Immature natural killer cell (primary cell): Measurements from ENCODE around the gene GBP7. TPM values are rescaled to one million over a fixed set of nuclear protein-coding genes. Genes with fewer than 3 reads are reported as not detected.

Source experiments
- DNase-seq, 3 donors: peaks; one replicate each; pipeline ENCODE4 v3.0.0; 2022; ENCODE audit warnings: mixed read lengths in 1 of 3
- H3K27ac Mint-ChIP-seq, 6 donors: one replicate each; pipeline ENCODE4 v1.8.0; 2020; ENCODE audit warnings: mixed read lengths in 6 of 6, mild to moderate bottlenecking in 5 of 6, inconsistent platforms in 4 of 6, moderate library complexity in 3 of 6
- H3K27me3 Mint-ChIP-seq, 3 donors: one replicate each; pipeline ENCODE4 v1.8.0; 2020 to 2021; ENCODE audit warnings: low read depth in 3 of 3, mild to moderate bottlenecking in 3 of 3, mixed read lengths in 3 of 3, moderate library complexity in 3 of 3, inconsistent platforms in 1 of 3
- H3K36me3 Mint-ChIP-seq, 3 donors: one replicate each; pipeline ENCODE4 v1.8.0; 2020; ENCODE audit warnings: mixed read lengths in 3 of 3, inconsistent platforms in 2 of 3, mild to moderate bottlenecking in 2 of 3
- H3K4me1 Mint-ChIP-seq, 2 donors: one replicate each; pipeline ENCODE4 v1.8.0; 2020; ENCODE audit warnings: inconsistent platforms in 2 of 2, mild to moderate bottlenecking in 2 of 2, mixed read lengths in 2 of 2, moderate library complexity in 1 of 2
- H3K4me3 Mint-ChIP-seq, 5 donors: one replicate each; pipeline ENCODE4 v1.8.0; 2020; ENCODE audit warnings: mild to moderate bottlenecking in 5 of 5, mixed read lengths in 5 of 5, inconsistent platforms in 3 of 5, moderate library complexity in 3 of 5
- H3K9me3 Mint-ChIP-seq, 6 donors: one replicate each; pipeline ENCODE4 v1.8.0; 2020; ENCODE audit warnings: mild to moderate bottlenecking in 6 of 6, mixed read lengths in 6 of 6, inconsistent platforms in 4 of 6, moderate library complexity in 3 of 6
- polyA plus RNA-seq, 3 donors: library from polyadenylated mRNA; unstranded; fragments of 300-500 nt; fragmentation: Illumina TruSeq; gene quantifications; one replicate each; pipeline ENCODE4 v1.2.3, GENCODE V29; 2021

The GBP7 gene
- polyA plus RNA-seq, 3 donors from 2014 or later = not detected

DNA sequence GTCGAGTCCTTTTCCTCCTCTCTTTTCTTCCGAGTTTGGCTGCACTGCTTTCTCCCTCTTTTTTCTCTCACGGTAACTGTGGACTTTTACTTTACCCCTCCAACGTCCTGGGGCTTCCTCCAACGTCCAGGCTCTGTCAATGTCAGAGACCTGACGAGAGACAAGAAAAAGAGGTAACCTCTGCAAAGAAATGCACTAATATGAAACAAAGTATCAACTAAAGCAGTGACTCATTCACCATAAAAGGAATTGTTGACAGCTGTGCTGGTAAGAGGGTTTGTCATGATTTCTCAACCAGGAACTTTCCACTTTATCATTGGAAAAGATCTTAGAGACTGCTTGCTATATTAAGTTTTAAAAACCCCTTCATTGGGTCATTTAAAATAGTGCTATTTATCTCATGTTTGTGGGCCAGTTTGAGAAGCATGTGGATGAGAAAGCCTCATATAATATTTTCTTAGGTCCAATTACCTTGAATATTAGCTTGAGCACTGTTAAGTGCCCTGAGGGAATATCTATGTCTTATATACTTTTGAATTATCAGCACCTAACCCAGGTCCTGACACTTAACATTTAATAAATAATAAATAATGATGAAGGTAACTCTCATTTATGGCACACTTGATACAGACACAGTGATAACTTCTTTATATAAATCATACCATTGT lies 49.8 kb downstream of the GBP7 start, which contains the start of gene GBP2:
Gene GBP2 (minus strand): TSS at position 202 of the 668 bp plus-strand sequence. CDS start 4,148 bp downstream, outside the sequence.
- Mint-ChIP-seq H3K4me3 (peak within 1 kb of the TSS; percentile 100), H3K9me3 (no peaks in the 10 kb centered on the region), H3K36me3 (peaks cover 3 to 4% (median 3%) of the 10 kb centered on the region in 3 donors), H3K27me3 (peaks cover 8 to 12% (median 8%) of the 10 kb centered on the region in 3 donors), H3K27ac (peak within 1 kb of the TSS; percentile 90 to 100 (median 99)), H3K4me1 (peaks cover 76 to 86% of the 10 kb centered on the region in 2 donors)
- DNase-seq = peak; percentile 46 to 60 (median 53)

GRCh38 chr1:89125240-89125912 lies 50.4 kb downstream of the GBP7 start:
- Mint-ChIP-seq H3K4me3 (peak overlapping the region; percentile 100), H3K36me3 (peaks cover 3 to 4% (median 3%) of the 10 kb centered on the region in 3 donors), H3K4me1 (peaks cover 76 to 90% of the 10 kb centered on the region in 2 donors), H3K27me3 (peaks cover 8 to 12% (median 8%) of the 10 kb centered on the region in 3 donors), H3K9me3 (no peaks in the 10 kb centered on the region), H3K27ac (peak overlapping the region; percentile 90 to 100 (median 99))
- DNase-seq = no peak

DNA sequence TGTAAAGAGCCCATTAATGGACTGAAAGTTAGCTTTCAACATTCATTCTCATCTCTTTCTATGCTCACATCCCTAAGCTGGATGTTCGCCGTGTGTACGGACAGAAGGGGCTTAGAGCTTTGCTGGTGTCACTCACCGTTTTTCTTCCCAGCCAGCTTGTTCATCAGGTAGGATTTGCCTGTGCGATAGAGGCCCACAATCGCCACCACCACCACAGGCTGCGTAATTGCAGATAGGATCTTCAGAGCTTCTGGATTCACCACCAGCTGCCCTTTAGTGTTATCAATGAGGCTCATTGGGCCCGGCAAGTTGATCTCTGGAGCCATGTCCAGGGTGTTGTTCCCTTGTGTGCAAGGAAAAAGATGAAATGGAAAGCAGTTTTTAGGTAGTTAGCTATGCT lies 54.2 kb downstream of the GBP7 start:
- no peaks in the 10 kb centered on the region for H3K27me3 Mint-ChIP-seq
- H3K9me3 Mint-ChIP-seq = no peaks in the 10 kb centered on the region
- peak overlapping the region in 2 of 6 donors; percentile 36 to 81 for H3K27ac Mint-ChIP-seq
- no peak for DNase-seq
- H3K4me1 Mint-ChIP-seq = peaks cover 47 to 64% of the 10 kb centered on the region in 2 donors
- H3K36me3 Mint-ChIP-seq = peaks cover 4 to 14% (median 10%) of the 10 kb centered on the region in 3 donors
- peak overlapping the region in 1 of 5 donors; percentile 19 for H3K4me3 Mint-ChIP-seq

DNA sequence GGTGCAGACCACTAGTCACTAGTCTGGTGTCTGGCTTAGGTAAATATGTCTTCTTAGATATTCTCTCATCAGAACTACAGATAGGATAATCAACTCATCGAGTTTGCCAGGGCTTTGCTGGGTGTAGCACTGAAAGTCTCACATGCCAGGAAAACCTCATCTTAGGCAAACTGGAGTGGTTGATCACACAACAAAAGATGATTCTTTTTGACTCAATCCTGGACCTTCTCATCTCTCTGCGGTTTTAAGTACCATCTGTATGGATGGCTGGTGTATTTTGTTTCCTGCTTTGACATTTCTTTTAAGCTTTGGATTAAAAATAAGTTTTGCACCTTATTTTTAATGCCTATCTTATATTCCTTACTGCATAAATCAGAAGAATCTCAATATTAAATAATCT lies 61.1 kb downstream of the GBP7 start:
- Mint-ChIP-seq H3K27me3 (peaks cover 0 to 2% (median 0%) of the 10 kb centered on the region in 3 donors), H3K9me3 (no peaks in the 10 kb centered on the region), H3K4me3 (no peak overlapping the region), H3K27ac (peak overlapping the region in 5 of 6 donors; percentile 29 to 71 (median 44)), H3K36me3 (peaks cover 52 to 64% (median 52%) of the 10 kb centered on the region in 3 donors), H3K4me1 (peaks cover 0 to 50% of the 10 kb centered on the region in 2 donors)
- no peak for DNase-seq

GRCh38 chr1:89112871-89113613 lies 62.8 kb downstream of the GBP7 start:
- DNase-seq = no peak
- H3K36me3 Mint-ChIP-seq = peaks cover 64 to 78% (median 64%) of the 10 kb centered on the region in 3 donors
- peaks cover 0 to 61% of the 10 kb centered on the region in 2 donors for H3K4me1 Mint-ChIP-seq
- no peaks in the 10 kb centered on the region for H3K9me3 Mint-ChIP-seq
- H3K27me3 Mint-ChIP-seq = peaks cover 0 to 2% (median 0%) of the 10 kb centered on the region in 3 donors
- H3K4me3 Mint-ChIP-seq = no peak overlapping the region
- H3K27ac Mint-ChIP-seq = peak overlapping the region in 3 of 6 donors; percentile 14 to 57 (median 17)

GRCh38 chr1:89104687-89105086 lies 71.1 kb downstream of the GBP7 start:
- peaks cover 42 to 56% (median 50%) of the 10 kb centered on the region in 3 donors for H3K36me3 Mint-ChIP-seq

GRCh38 chr1:89104147-89104546 lies 71.7 kb downstream of the GBP7 start:
- peaks cover 0 to 15% of the 10 kb centered on the region in 2 donors for H3K4me1 Mint-ChIP-seq
- no peaks in the 10 kb centered on the region for H3K9me3 Mint-ChIP-seq
- H3K27ac Mint-ChIP-seq = peak overlapping the region in 5 of 6 donors; percentile 1 to 77 (median 71)
- H3K27me3 Mint-ChIP-seq = peaks cover 0 to 2% (median 0%) of the 10 kb centered on the region in 3 donors
- H3K36me3 Mint-ChIP-seq = peaks cover 37 to 51% (median 44%) of the 10 kb centered on the region in 3 donors
- DNase-seq = no peak
- no peak overlapping the region for H3K4me3 Mint-ChIP-seq

More at GRCh38 chr1:89104687-89105086, 71.1 kb downstream of the GBP7 start:
- DNase-seq = no peak
- Mint-ChIP-seq H3K9me3 (no peaks in the 10 kb centered on the region), H3K27me3 (no peaks in the 10 kb centered on the region), H3K27ac (peak overlapping the region in 4 of 6 donors; percentile 1 to 74 (median 40)), H3K4me3 (no peak overlapping the region), H3K4me1 (peaks cover 0 to 21% of the 10 kb centered on the region in 2 donors)

GRCh38 chr1:89102021-89102420 lies 73.8 kb downstream of the GBP7 start:
- Mint-ChIP-seq H3K27me3 (peaks cover 0 to 3% (median 2%) of the 10 kb centered on the region in 3 donors), H3K9me3 (no peaks in the 10 kb centered on the region), H3K4me1 (no peaks in the 10 kb centered on the region), H3K27ac (peak overlapping the region in 2 of 6 donors; percentile 36 to 55), H3K36me3 (peaks cover 26 to 35% (median 32%) of the 10 kb centered on the region in 3 donors), H3K4me3 (no peak overlapping the region)
- no peak for DNase-seq

- Mint-ChIP-seq H3K36me3 (peaks cover 16 to 19% (median 18%) of the 10 kb centered on the region in 3 donors), H3K4me1 (no peaks in the 10 kb centered on the region), H3K27ac (no peak overlapping the region), H3K4me3 (no peak overlapping the region), H3K9me3 (no peaks in the 10 kb centered on the region), H3K27me3 (peaks cover 0 to 3% (median 2%) of the 10 kb centered on the region in 3 donors)
- no peak for DNase-seq
Measured at GRCh38 chr1:89100412-89100811, 75.4 kb downstream of the GBP7 start.

GRCh38 chr1:89098857-89099256 lies 76.9 kb downstream of the GBP7 start:
- Mint-ChIP-seq H3K27me3 (peaks cover 2 to 3% (median 3%) of the 10 kb centered on the region in 3 donors), H3K36me3 (peaks cover under 1 to 4% (median 3%) of the 10 kb centered on the region in 3 donors), H3K4me3 (no peak overlapping the region), H3K9me3 (no peaks in the 10 kb centered on the region), H3K4me1 (no peaks in the 10 kb centered on the region), H3K27ac (no peak overlapping the region)
- no peak for DNase-seq

- Mint-ChIP-seq H3K36me3 (peaks cover 0 to 4% (median 3%) of the 10 kb centered on the region in 3 donors), H3K4me3 (no peak overlapping the region), H3K9me3 (no peaks in the 10 kb centered on the region), H3K27ac (no peak overlapping the region), H3K4me1 (no peaks in the 10 kb centered on the region), H3K27me3 (peaks cover 2 to 3% (median 3%) of the 10 kb centered on the region in 3 donors)
- DNase-seq = no peak
Measured at GRCh38 chr1:89095737-89096136, 80.1 kb downstream of the GBP7 start.

- H3K36me3 Mint-ChIP-seq = no peaks in the 10 kb centered on the region
- no peak overlapping the region for H3K27ac Mint-ChIP-seq
- peaks cover 0 to 3% (median 0%) of the 10 kb centered on the region in 3 donors for H3K27me3 Mint-ChIP-seq
- no peak overlapping the region for H3K4me3 Mint-ChIP-seq
- H3K4me1 Mint-ChIP-seq = no peaks in the 10 kb centered on the region
- DNase-seq = no peak
- no peaks in the 10 kb centered on the region for H3K9me3 Mint-ChIP-seq
Measured at GRCh38 chr1:89089962-89090361, 85.8 kb downstream of the GBP7 start.

GRCh38 chr1:89088572-89088971 lies 87.2 kb downstream of the GBP7 start:
- H3K36me3 Mint-ChIP-seq = no peaks in the 10 kb centered on the region
- H3K27ac Mint-ChIP-seq = no peak overlapping the region
- no peaks in the 10 kb centered on the region for H3K9me3 Mint-ChIP-seq
- peaks cover 0 to 2% (median 0%) of the 10 kb centered on the region in 3 donors for H3K27me3 Mint-ChIP-seq
- H3K4me3 Mint-ChIP-seq = no peak overlapping the region
- no peaks in the 10 kb centered on the region for H3K4me1 Mint-ChIP-seq
- DNase-seq = no peak
